Measurements from ENCODE around the gene NUDT15. TPM values are rescaled to one million over a fixed set of nuclear protein-coding genes. Genes with fewer than 3 reads are reported as not detected.

The NUDT15 gene
- total and polyA plus RNA-seq, 9 donors = 6.1 to 11.4 (median 9.7) TPM

DNA sequence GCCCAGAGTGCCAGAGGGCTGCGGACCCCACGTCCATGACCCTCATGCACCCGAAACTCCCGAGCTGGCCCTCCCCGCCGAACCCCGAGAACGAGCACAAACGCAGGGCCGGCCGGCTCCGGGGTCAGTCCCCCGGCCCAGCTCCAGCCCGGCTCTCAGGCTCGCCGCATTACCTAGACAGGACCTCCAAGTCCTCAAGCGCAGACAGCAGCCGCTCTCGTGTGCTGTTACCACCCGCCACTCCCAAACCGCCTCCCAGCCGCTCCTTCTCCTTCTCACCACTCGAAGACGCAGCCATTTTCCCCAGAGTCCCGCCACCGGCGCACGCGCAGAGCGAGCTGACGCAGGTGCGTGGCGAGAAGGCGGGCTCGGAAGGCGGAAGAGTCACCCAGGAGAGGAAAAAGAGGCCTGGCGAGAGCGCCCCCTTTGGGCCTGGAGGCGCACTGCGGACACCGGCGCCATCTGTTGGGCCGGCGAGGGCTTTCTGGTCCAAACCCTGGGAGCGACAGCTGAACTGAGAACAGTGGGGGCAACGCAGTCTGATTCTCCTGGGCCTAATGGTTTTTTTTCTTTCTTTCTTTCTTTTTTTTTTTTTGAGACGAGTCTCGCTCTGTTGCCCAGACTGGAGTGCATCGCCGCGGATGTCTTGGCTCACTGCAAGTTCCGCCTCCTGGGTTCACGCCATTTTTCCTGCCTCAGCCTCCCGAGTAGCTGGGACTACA lies 57.4 kb downstream of the NUDT15 start, which contains the start of gene MED4:
Gene MED4 (minus strand): TSS at position 324 of the 722 bp plus-strand sequence. CDS start 26 bp downstream, at position 298.
- Histone ChIP-seq H3K27me3 (no peaks in the 10 kb centered on the region), H3K36me3 (no peaks in the 10 kb centered on the region), H3K27ac (peak within 1 kb of the TSS; percentile 54 to 84), H3K4me1 (ENCODE audit: insufficient read depth) (peaks cover 13% of the 10 kb centered on the region), H3K9me3 (no peaks in the 10 kb centered on the region), H3K4me3 (peak within 1 kb of the TSS; percentile 56)
- WGBS, 3 donors = 8 to 9% (median 9%) methylated on average over 54 of the region's 54 CpGs
- intact Hi-C loops (cut with DNase I) = no loop called here
- TF ChIP-seq POLR2A (IDR thresholded peaks at IDR 0.05) (peak; percentile 80), EP300 (IDR thresholded peaks at IDR 0.05) (no peak), CTCF (IDR thresholded peaks at IDR 0.05) (peak; percentile 97 to 99 (median 98))
- peak; percentile 93 to 98 (median 96) for DNase-seq

GRCh38 chr13:48096670-48097069 lies 59.1 kb downstream of the NUDT15 start:
- H3K27ac ChIP-seq = no peak overlapping the region
- 58 to 68% (median 64%) methylated on average over 3 of the region's 3 CpGs for WGBS, 3 donors
- TF ChIP-seq POLR2A (IDR thresholded peaks at IDR 0.05) (no peak), CTCF (IDR thresholded peaks at IDR 0.05) (no peak), EP300 (IDR thresholded peaks at IDR 0.05) (no peak)
- H3K4me1 ChIP-seq (ENCODE audit: insufficient read depth) = peaks cover 12% of the 10 kb centered on the region
- no peaks in the 10 kb centered on the region for H3K27me3 ChIP-seq
- no peak overlapping the region for H3K4me3 ChIP-seq
- intact Hi-C loops (cut with DNase I) = no loop called here
- no peaks in the 10 kb centered on the region for H3K9me3 ChIP-seq
- no peaks in the 10 kb centered on the region for H3K36me3 ChIP-seq
- DNase-seq = no peak

Other genes with a start within 250 kb of the NUDT15 start
- gene SUCLA2, start 36.5 kb upstream of the NUDT15 start, total RNA-seq = 10 to 100 TPM; 26.3 to 43.8 (median 37.3) TPM
- 10 to 100 TPM; 32.7 to 35.3 TPM for gene SUCLA2, start 36.5 kb upstream of the NUDT15 start, polyA plus RNA-seq
- gene MED4, start 57.4 kb downstream of the NUDT15 start, total RNA-seq = 10 to 100 TPM; 23.3 to 50.7 (median 42.6) TPM
- 10 to 100 TPM; 50.0 to 63.8 TPM for gene MED4, start 57.4 kb downstream of the NUDT15 start, polyA plus RNA-seq
- gene ITM2B, start 195.5 kb downstream of the NUDT15 start, total RNA-seq = 1,000 to 10,000 TPM in 1 of 7 donors, 100 to 1,000 TPM in 6; 635 to 1,026 (median 824) TPM
- 1,000 to 10,000 TPM in 1 of 2 donors, 100 to 1,000 TPM in 1; 903 to 1,955 TPM for gene ITM2B, start 195.5 kb downstream of the NUDT15 start, polyA plus RNA-seq

All from ovary (tissue), 9 donors.